GF-D8 (cell line): ENCODE measurements around the gene NAALADL2.
"Not testable (repeated sequence)": the region's sequence is repeated elsewhere in the genome, so short reads cannot be mapped to it uniquely, and the experiment has no call there.

Source experiments
- DNase-seq: peaks from one replicate; lab custom pipeline; 2025; lab: John Stamatoyannopoulos, UW

The NAALADL2 gene

GRCh38 chr3:175073219-175073905 is 214.2 kb downstream of the NAALADL2 start:
- DNase-seq, result no peak

- DNase-seq, result no peak
These were observed 216.1 kb downstream of the NAALADL2 start for GRCh38 chr3:175075269-175075668.

GRCh38 chr3:175077216-175077615 is 218.1 kb downstream of the NAALADL2 start:
- no peak for DNase-seq

GRCh38 chr3:175082631-175083030 is 223.5 kb downstream of the NAALADL2 start:
- DNase-seq, result no peak

GRCh38 chr3:175087128-175087527 is 228.0 kb downstream of the NAALADL2 start:
- not testable (repeated sequence) for DNase-seq

GRCh38 chr3:175088766-175089380 is 229.7 kb downstream of the NAALADL2 start:
- no peak for DNase-seq

- no peak for DNase-seq
These were observed 232.4 kb downstream of the NAALADL2 start for GRCh38 chr3:175091426-175092114.

GRCh38 chr3:175093748-175094147 is 234.6 kb downstream of the NAALADL2 start:
- DNase-seq, result no peak

GRCh38 chr3:175094344-175094743 is 235.2 kb downstream of the NAALADL2 start:
- no peak for DNase-seq

- DNase-seq, result no peak
These were observed 239.5 kb downstream of the NAALADL2 start for GRCh38 chr3:175098644-175099043.

- DNase-seq, result no peak
These were observed 243.0 kb downstream of the NAALADL2 start for GRCh38 chr3:175102161-175102560.

GRCh38 chr3:175103298-175103697 is 244.2 kb downstream of the NAALADL2 start:
- DNase-seq, result no peak

- DNase-seq, result no peak
These were observed 245.9 kb downstream of the NAALADL2 start for GRCh38 chr3:175105066-175105465.

GRCh38 chr3:175107231-175107630 is 248.1 kb downstream of the NAALADL2 start:
- DNase-seq, result no peak

- no peak for DNase-seq
These were observed 248.9 kb downstream of the NAALADL2 start for GRCh38 chr3:175107995-175108394.

GRCh38 chr3:175108613-175109151 is 249.5 kb downstream of the NAALADL2 start:
- no peak for DNase-seq

GRCh38 chr3:175111036-175111435 is 251.9 kb downstream of the NAALADL2 start:
- DNase-seq, result no peak

GRCh38 chr3:175118382-175118941 is 259.3 kb downstream of the NAALADL2 start:
- DNase-seq, result no peak

- DNase-seq, result no peak
These were observed 262.1 kb downstream of the NAALADL2 start for GRCh38 chr3:175121225-175121624.

GRCh38 chr3:175127075-175127662 is 268.0 kb downstream of the NAALADL2 start:
- DNase-seq, result no peak

GRCh38 chr3:175129126-175129525 is 270.0 kb downstream of the NAALADL2 start:
- no peak for DNase-seq

GRCh38 chr3:175129571-175129970 is 270.4 kb downstream of the NAALADL2 start:
- no peak for DNase-seq
